HG03095 (cell line): ENCODE results near the gene EYA3.
A peak's percentile ranks its signal among the peaks of the same experiment; 100 is the strongest.

Experiments used
- ATAC-seq: cut with Tn5 transposase; IDR thresholded peaks from one replicate; pipeline ENCODE4 v1.9.1; 2021; ENCODE audit warnings: moderate library complexity; ENCODE audit not compliant: unreplicated experiment

The EYA3 gene, protein sequence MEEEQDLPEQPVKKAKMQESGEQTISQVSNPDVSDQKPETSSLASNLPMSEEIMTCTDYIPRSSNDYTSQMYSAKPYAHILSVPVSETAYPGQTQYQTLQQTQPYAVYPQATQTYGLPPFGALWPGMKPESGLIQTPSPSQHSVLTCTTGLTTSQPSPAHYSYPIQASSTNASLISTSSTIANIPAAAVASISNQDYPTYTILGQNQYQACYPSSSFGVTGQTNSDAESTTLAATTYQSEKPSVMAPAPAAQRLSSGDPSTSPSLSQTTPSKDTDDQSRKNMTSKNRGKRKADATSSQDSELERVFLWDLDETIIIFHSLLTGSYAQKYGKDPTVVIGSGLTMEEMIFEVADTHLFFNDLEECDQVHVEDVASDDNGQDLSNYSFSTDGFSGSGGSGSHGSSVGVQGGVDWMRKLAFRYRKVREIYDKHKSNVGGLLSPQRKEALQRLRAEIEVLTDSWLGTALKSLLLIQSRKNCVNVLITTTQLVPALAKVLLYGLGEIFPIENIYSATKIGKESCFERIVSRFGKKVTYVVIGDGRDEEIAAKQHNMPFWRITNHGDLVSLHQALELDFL

DNA sequence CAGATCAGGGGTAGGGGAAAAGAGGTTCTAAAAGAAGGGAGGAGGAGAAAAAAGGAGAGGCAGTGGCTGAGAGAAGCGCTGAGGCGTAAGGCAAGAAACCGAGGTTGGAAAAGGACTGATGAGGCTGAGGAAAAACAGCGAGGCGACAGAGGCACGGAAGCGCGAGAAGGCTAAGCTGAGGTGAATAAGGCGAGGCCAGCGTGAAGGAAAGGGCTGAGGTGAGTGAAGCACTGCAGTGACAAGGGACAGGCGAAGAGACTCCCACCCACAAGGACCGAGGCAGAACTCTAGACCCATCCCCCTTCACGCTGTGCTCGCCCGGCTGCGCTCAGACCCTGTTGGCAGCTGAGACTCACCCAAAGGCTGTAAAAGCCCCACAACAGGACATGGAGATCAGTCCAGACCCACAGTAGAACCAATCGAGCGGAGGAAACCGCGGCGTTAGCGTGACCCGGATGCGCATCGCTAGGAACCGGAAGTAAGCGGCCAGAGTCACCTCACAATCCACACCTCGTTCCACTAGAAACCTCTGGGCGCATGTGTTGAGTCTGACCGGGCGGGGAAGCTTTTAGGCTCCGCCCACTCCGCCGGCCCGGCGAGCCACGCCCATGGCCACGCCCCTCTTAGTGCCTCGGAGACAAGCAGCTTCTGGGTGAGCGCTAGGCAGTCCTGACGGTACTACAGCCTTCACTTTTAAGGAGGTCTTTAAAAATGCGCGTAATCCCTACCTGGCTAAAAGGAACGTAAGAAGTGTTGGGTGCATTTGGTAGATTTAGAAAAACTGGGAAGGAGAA is at the start of gene EYA3:
EYA3 (minus strand) TSS at position 443 of the 794 bp plus-strand sequence. CDS start 30,584 bp downstream, outside the sequence.
- peak; percentile 78 for ATAC-seq

DNA sequence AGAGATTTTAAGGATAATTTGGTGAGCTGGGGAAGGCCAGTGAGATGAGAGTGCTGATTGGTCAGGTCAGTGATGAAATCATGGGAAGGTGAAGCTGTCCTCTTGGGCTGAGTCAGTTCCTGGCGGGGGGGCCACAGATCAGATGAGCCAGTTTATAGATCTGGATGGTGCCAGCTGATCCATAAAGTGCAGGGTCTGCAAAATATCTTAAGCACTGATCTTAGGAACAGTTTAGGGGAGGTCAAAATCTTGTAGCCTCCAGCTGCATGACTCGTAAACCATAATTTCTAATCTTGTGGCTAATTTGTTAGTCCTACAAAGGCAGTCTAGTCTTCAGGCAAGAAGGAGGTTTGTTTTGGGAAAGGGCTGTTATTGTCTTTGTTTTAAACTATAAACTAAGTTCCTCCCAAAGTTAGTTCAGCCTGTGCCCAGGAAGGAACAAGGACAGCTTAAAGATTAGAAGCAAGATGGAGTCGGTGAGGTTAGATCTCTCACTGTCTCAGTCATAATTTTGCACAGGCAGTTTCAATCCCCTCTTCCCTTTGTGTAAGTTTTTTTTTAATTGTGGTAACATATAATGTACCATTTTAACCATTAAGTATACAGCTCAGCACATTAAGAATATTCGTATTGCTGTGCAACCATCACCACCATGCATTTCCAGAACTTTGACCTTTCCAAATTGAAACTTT is 48.7 kb upstream of the EYA3 start:
- no peak for ATAC-seq

DNA sequence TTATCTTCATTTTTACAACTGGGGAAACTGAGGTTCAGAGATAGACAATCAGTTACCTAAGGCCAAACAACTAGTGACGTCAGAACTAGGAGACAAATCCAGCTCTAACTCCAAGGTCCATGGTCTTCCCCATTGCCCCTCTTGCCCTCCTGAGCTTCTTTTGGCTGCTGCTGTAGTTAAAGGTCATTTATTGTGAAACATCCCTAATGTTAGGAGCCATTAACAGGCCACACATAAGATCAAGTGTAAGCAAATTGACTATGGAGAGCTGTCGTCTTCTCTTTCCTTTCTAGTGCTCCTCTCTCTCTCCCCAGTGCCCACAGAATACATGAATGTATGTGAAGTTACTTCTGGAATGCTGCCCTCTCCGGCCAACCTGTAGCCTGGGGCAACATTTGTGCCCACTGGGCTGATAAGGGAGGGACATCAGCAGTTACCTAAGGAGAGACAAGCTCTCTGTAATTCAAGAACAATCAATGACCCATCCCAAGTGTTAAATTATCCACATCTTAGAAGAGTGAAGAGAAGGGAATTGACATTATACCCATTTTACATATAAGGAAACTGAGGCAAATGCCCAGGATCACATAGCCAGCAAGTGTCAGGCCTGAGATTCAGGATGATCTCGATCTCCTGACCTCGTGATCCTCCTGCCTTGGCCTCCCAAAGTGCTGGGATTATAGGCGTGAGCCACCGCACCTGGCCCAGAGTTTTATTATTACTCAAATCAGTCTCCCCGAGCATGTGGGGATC is 47.9 kb upstream of the EYA3 start:
- no peak for ATAC-seq

- ATAC-seq = no peak
These were observed 47.2 kb upstream of the EYA3 start for GRCh38 chr1:28135371-28136168.

GRCh38 chr1:28134651-28135207 is 46.3 kb upstream of the EYA3 start:
- no peak for ATAC-seq

DNA sequence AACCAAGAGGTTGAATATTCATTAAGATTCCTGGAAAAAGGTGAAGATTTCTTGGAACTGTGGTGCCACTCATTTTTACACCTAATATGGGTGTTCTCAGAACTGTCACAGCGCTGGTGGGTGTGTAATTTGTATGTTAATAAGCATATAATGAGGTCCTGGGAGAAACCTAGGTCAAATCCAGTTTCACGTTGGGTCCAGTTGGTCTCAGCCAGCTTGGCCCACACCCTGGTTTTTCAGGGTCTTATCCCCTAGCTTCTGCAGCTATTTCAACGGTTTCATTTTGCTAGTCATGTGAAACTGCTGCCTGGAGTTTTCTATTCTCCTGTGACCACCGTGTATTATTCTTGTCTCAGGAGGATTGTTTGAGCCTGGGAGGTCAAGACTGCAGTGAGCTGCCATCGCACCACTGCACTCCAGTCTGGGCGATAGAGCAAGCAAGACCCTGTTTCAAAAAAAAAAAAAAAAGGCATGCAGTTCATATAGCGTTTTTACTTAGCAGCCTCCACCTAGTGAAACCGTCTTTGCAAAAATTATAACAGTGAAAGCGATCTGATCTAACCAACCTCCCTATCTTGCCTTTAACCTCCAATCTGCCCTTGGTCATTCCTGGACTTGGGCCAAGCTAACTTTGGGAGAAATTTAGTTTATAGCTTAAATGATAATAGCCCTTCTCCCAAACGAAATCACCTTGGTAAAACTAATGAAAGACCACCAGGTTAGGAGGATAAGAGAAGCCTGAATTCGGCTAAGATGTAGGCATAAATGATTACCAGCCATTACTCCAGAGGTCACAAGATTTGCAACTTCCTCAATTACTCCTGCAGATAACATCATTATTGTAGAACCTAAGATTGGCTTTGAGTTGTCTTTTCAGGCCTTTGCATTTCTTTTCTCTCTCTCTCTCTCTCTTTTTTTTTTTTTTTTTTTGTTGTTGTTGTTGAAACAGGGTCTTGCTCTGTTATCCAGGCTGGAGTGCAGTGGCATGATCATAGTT is 44.1 kb upstream of the EYA3 start:
- ATAC-seq = no peak

DNA sequence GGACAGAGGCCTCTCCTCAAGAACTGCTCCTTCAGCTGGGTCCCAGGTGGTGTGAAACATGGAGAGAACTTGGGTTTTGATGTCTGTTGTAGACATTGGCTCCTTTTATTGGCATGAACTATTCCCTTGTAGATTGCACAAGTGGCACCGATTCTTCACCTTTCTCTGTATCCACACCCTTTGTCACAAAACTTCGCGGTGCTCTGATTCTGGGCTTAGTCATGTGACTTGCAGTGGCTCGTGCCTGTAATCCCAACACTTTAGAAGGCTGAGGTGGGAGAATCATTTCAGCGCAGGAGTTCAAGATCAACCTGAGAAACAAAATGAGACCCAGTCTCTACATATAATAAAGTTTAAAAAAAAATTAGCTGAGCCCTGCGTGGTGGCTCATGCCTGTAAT is 42.5 kb upstream of the EYA3 start:
- no peak for ATAC-seq

DNA sequence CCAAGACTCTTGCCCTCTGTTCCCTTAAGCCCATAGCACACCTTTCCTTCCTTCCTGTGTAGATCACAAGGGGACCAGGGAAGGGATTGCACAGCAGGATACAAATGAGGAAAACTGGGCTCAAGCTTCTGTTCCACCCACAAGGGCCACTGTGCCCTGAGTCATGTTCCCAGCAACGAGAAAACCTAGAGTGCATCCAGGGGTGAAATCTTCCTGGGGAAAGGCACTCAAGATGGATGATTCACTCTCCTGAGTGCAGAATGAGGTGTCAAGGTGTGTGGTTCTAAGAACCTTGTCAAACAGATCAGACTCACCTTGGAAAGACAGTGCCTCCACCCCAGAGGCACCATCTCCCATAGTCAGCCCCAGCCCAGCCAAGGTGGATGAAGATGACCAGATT is 40.7 kb upstream of the EYA3 start:
- ATAC-seq = no peak

DNA sequence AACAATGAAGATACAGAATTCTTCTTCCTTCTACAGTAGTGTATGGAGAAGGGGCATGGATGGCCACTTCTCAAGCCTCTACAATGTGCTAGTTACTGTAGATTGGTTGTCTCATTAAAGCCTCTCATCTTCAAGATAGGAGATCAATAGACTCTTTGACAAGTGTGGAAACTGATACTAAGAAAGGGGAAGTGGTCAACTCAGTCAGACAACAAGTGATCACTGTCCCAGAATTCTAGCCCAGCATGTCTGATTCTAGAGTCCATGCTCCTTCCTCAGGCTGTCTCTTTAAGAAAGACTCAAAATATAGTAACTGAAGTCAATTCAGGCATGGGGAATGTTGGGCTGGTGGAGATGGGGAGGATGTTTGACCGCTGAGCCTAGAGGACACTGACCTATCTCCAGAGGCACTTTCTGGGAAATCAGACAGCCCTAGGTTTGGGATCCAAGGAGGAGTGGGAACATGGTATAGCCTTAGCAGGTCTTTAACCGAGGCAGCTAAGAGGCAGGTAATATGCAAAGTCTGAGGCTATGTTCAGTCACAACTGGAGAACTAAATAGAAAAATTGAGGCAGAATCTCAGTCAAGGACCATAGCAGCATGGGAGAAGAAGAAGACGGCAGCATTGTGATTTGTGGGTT is 39.3 kb upstream of the EYA3 start:
- ATAC-seq = peak; percentile 56

- ATAC-seq = no peak
These were observed 38.5 kb upstream of the EYA3 start for GRCh38 chr1:28126783-28127490.

- ATAC-seq = no peak
These were observed 37.8 kb upstream of the EYA3 start for GRCh38 chr1:28126212-28126611.

DNA sequence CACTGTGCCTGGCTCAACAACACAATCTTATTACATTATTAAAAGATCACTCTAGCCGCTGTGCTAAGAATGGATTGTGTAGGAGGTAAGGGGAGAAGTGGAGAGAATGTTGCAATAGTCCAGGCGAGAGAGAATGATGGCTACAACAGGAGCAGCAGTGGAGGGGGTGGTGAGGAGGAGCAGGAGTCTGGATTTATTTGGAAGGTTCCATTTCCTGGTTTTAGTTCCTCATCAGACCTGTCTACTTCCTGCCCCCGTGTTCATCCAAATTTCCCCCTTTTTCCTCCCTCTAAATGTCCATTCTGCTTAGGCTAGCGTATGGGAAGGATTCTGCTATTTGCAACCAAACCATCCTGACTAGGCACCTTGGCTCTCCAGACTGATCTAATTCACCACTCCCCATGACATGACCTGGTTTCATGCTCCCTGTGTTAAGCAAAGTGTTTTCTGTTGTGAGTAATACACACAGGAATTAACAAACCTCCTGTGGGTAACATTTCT is 35.1 kb upstream of the EYA3 start:
- no peak for ATAC-seq

DNA sequence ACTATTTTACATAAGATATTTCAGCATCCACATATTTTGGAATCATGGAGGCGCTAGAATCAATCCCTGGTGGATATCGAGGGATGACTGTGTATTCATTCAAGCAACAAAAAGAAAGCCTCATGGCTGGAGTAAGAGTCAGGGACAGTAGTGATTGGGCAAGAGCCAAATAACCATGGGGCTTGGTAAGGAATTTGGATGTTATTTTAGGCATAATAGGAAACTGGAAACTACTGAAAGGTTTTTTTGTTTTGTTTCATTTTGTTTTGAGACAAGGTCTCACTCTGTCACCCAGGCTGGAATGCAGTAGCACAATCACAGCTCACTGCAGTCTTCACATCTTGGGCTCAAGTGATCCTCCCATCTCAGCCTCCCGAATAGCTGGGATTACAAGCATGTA is 33.8 kb upstream of the EYA3 start:
- ATAC-seq = no peak

DNA sequence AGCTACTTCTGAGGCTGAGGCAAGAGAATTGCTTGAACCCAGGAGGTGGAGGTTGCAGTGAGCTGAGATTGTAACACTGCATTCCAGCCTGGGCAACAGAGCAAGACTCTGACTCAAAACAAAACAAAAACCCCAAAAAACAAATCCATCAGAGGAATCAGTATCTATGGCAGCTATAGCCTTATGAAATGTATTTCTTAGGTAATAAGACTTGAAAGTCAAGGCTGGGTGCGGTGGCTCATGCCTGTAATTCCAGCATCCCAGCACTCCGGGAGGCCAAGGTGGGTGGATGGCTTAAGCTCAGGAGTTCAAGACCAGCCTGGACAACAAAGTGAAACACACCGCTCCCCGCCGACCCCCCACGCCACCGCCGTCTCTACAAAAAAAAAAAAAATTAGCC is 31.1 kb upstream of the EYA3 start:
- ATAC-seq = no peak

- no peak for ATAC-seq
These were observed 30.4 kb upstream of the EYA3 start for GRCh38 chr1:28118640-28119307.

DNA sequence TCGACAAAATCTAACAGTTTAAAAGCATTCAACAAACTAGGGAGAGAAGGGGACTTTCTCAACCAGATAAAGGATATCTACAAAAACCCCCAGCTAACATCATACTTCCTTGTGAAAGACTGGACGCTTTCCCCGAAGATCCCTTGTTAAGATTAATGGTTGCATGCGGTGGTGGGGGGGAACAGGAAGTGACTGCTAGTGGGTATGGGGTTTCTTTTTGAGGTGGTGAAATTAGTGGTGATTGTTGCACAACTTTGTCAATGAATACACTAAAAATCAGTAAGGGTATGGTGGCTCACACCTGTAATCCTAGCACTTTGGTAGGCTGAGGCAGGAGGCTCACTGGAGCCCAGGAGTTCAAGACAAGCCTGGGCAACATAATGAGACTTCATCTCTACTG is 26.9 kb upstream of the EYA3 start:
- ATAC-seq = no peak
